Stimulated activated CD4-positive, alpha-beta T cell treated with anti-CD3 and anti-CD28 coated beads, Interleukin-15, amount 100 ng/mL, for 1 hour (primary cell): ENCODE results near the gene SFXN2.
A peak's percentile ranks its signal among the peaks of the same experiment; 100 is the strongest.
"Not testable (repeated sequence)": the region's sequence is repeated elsewhere in the genome, so short reads cannot be mapped to it uniquely, and the experiment has no call there.

Source experiments
- DNase-seq, 2 donors: peaks; one replicate each; pipeline ENCODE4 v3.0.0-alpha.2; 2020; ENCODE audit warnings: low read depth in 1 of 2, low spot score in 1 of 2

SFXN2 gene

DNA sequence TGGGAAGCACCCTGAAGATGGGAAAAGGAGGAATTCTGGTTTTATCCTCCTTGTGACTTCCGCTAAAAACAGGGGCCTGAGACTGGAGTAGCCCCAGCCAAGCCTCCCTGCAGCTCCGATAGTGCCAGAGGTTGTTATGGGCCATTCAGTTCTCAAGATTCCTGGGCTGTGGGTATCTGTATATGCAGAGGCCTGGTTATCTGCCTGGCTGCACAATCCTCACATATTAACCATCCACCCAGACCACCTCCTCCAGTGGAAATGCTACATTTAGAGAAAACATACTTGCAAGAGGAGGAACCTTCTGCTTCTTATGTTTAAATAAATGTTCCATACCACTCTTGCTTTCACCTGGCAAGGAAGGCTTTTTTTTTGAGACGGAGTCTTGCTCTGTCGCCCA is 34.8 kb upstream of the SFXN2 start:
- no peak for DNase-seq

DNA sequence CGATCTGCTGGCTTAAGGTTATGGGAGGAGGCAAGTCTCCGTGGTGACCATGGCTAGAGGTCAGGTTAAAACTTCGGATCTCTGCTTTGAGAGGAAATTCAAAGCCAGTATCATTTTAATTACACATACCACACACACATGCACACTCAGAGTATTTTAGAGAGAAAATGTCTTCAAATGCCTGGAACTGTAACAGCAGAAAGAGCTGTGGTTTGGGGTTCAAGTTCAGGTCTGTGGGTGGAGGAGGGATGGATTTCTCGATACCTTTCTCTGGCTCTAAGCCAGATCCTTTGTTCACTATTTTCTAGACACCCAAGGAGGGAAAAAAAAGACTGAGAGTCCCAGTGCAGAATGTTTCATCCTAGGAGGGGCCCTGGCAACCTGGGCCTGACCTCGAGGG is 32.7 kb upstream of the SFXN2 start:
- DNase-seq: no peak

DNA sequence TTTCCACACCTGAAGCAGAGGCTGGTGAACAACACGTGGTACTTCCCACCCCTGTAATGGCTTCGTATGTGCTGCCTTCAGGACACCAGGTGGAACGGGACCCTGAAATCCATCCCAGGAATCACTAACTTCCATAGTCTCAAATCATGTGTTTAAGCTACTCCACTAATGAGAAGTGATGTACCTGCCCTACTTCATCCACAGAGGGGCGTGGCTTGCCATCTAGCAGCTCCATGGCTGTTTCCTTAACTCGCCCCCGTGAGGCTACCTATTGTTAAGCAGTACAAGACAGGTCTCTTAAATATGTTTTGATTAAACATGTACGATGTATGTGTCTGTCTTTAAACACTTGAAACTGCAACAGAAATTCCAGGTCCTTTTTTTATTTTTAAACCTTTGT is 32.0 kb upstream of the SFXN2 start:
- DNase-seq: no peak

DNA sequence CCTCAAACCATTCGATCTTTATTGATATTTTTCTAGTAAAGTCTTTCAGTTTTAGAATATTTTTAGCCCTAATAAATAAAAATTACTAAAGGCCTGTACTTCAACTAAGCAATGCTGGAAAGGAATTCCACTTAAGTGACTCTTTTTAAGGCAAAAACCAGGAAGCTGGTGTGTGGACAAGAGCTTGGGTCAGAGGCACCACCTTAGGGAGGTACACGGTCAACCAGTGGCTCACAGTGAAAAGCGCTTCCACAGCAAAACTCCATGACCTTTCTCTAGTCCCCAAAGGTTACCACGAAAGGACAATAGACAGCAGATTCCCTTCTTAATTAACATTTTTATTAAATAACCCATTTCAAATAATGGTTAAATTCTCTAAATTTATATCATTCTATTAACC is 31.5 kb upstream of the SFXN2 start:
- no peak for DNase-seq

DNA sequence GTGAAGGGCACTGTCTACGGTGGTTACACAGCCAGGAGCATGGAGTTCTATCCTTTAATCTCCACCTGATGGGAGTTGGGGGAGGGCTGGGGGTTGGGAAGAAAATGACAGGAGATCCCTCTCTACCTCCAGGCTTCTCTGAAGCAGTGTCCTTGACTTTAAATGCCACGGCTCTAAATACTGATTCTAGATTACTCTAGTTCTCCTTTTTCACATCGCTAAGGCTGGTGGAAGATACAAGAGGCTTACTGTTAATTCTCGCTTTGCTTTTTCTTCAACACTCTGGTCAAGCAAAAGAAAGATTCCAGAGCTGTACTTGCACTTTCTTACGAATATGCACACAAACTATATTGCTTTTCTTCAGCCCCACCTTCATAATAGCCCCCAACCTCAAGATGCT is 30.7 kb upstream of the SFXN2 start:
- no peak for DNase-seq

DNA sequence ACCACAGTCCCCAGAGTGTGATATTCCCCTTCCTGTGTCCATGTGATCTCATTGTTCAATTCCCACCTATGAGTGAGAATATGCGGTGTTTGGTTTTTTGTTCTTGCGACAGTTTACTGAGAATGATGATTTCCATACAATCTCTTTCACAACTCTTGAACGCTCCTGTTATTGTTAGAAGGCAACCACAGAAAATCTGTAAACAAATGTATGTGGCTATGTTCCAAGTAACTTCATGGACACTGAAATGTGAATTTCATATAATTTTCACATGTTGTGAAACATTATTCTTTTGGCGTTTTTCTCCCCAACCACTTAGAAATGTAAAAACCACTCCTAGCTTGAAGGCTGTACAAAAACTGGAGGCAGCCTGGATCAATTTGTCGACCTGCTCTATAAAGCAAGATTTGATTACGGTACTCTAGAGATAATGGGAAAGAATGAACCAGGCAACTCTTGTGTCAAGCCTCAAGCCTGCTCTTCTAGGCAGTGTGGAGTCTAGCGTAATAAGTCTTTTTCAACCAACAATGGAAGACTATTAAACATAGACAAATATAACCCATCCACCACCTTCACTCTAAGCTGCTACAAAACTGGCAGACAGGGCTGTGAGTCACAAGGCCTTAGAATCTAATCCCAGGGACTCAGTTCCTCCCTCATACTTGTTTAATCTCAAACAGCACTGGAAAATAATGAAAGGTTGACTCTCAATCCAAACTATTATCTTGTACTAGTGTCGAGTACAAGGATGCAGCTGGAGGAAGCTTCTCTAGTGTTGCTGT is 23.0 kb upstream of the SFXN2 start:
- DNase-seq: no peak

DNA sequence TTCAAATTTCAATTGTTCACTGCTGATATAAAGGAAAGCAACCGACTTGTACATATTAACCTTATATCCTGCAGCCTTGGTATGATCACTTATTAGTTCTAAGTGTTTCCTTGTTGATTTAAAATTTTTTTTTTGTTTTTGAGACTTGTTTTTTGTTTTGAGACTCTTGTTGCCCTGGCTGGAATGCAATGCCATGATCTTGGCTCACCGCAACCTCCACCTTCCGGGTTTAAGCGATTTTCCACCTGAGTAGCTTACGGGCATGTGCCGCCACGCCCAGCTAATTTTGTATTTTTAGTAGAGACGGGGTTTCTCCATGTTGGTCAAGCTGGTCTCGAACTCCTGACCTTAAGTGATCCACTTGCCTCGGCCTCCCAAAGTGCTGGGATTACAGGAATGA is 19.0 kb upstream of the SFXN2 start:
- DNase-seq: not testable (repeated sequence)

DNA sequence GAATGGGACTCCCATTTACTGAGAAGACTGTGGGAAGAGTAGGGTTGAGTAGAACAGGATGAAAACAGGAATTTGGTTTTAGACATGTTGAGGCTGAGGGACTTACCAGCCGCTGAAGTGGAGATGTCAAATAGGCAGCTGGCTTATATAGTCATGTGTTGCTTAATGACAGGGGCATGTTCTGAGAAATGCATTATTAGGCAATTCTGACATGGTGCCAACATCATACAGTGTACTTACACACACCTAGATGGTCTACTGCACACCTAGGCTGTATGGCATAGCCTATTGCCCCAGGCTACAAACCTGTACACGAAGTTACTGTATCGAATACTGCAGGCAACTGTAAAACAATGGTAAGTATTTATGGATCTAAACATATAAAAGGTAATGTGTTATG is 17.7 kb upstream of the SFXN2 start:
- no peak for DNase-seq

DNA sequence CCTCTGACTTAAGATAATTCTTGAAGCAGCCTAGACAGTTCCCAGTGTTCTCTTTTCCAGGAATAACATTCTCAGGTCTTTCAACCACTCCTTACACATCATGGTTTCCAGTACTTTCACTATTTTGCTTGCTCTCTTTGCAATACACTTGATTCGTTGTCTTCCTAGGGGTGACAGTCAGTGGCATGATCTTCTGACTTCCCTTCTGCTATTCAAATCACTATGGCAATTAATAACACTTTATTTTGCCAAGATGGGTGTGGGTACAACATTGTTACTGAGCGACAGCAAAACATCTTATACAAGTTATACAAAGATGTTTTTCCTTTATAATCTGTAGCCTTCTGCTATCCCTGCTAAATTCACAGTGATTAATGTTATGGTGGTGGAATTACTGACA is 15.5 kb upstream of the SFXN2 start:
- DNase-seq: no peak

DNA sequence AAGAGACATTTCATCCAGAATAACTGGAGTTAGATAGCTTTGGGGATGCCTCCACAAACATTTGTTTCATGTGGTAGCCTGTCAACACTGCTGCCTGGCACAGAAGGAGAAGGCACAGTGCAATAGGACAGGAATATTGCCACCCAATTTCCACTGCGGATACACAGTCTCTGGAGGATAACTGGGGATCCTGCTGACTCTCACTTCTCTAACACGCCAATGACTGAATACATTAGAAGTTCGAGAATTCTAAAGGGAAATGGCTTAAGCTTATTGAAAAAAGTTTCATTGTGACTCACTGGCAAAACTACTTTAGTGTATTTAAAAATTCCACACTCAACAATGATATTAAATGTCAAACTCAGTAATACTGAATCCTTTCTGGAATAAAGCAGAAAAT is 13.2 kb upstream of the SFXN2 start:
- DNase-seq: no peak

DNA sequence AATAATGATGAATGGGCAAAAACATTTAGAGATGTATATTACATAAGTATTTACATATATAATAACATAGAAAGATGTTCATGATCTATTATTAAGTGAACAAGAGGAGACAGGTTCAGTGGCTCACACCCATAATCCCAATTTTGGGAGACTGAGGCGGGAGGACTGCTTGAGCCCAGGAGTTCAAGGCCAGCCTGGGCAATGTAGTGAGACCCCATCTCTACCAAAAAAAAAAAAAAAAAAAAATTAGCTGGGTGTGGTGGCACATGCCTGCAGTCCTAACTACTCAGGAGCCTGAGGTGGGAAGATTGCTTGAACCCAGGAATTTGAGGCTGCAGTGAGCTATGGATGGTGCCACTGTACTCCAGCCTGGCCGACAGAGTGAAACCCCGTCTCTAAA is 12.6 kb upstream of the SFXN2 start:
- no peak for DNase-seq

DNA sequence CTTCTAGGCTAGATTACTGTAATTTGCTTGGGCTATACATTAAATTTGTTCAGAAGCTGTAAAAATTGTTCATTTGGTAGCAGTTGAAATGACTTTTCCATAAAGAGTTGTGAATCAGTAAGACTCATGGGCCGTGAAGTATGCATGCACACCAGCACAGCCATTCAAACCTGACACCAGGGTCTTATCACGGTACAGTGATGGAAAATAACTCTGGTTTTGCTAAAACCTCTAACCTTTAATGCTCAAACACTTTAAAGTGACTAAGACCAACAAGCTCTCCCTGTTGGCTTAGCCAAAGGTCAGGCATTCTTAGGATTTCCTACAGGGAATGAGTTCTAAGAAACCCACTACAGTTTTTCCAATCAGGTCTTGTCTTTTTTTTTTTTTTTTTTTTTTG is 11.7 kb upstream of the SFXN2 start:
- DNase-seq: no peak

DNA sequence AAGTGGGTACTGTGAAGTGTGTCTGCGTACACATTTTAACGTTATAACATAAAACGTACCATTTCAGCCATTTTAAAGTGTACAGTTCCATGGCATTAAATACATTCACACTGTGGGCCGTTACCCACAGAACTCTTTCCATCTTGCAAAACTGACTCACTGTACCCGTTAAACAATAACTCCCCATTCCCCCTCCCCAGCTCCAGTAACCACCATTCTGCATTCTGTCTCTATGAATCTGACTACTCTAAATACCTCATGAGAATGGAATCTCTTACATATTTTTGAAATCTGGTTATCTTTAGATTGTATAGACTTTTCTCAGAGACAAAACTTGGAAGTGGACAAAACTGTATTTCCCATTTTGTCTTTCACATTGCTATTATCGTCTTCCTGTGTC is 9.5 kb upstream of the SFXN2 start:
- no peak for DNase-seq

DNA sequence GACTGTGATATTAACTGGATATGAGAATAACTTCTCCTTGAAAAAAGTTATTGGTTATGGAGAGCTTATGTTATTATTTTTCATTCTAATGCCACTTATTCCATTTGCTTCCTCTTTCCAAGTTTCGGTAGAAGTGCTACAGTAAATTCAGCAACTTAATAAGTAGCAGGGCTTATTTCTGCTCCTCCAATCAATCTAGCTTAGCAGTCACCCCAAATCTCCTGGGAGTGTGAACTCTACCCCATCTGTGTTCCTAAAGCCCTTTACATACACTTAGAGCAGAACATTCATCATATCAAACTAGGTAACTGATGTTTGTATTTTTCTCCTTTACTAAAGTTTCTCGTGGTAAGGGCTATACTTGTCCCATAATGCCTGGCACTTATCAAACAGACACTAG is 8.9 kb upstream of the SFXN2 start:
- no peak for DNase-seq

DNA sequence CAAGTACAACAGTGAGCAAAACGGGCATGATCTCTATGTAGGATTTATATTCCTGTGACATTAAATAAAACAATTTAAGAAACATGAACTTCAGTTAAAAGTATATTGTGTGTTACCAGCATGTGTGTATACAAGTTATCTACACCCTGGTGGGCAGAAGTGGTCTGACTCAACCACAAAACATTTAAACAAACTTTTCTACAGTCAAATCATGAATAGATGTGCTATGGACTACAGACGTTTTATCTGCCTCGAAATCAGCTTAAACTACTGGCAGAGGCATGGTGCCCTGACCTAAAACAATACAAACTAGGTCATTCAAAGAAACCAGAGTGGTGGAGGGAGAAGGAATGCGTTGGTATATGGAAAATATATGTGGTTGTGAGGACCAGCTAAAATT is 3.8 kb upstream of the SFXN2 start:
- DNase-seq: no peak

DNA sequence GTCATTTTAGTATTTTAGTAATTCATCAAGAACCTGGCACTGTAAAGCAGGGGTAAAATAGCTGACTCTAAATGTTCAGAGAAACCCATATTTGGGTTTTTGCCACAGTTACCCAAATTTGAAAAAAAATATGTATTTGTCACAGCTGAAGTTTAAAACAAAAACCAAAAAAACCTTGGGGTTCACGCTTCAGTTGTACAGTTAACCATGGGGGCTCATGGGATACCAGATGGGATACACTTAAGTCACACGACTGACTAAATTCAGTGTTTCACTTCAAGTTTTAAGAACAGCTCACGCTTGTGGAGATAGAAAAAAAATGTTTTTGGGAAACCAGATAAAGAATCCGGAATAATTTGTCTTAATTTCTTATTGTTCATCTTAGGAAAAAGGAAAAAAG is 2.3 kb upstream of the SFXN2 start:
- DNase-seq: no peak

DNA sequence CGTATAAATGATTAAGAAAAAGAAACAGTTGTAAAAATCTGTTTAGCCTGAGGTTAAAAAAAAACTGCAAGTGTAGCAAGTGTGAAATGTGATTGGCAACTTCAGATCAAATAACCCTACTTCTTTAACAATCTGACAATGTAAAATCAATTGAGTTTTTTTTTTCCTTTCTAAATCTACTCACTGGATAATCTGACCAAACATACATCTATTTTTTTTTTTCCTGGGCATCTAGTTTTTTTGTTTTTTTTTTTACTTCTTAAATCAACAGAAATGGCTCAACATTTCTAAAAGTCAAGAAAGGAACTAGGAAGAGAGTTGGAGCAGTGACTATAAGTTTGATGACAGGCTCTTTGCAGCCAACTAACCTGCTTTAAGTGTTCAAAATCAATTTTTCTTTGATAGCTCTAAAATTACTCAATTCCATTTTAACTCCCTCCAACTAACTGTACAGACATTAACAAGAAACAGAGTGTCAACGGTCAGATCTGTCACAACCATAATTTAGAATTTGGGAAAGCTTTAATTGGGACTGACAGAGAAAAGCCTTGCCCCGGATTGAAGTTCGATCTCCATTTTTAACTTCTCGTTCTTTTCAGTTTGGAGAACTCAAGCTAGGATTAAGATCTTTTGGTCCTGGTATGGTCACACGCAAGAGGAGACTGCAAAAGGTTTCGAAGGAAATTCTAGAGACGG is 1.4 kb upstream of the SFXN2 start:
- no peak for DNase-seq

DNA sequence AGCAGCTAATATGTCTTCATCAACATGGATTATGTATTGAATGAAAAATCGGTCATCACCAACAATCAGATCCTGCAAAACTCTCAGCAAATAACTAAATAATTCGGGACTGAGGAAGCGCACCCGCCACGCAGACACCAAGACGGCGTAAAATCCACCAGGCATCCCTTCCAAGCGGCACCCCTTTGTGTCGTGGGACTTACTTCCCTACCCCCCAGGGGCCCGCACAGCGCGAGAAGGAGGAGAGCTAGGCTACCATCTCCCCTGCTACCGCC is 960 bp upstream of the SFXN2 start:
- peak in 1 of 2 donors; percentile 45 for DNase-seq

DNA sequence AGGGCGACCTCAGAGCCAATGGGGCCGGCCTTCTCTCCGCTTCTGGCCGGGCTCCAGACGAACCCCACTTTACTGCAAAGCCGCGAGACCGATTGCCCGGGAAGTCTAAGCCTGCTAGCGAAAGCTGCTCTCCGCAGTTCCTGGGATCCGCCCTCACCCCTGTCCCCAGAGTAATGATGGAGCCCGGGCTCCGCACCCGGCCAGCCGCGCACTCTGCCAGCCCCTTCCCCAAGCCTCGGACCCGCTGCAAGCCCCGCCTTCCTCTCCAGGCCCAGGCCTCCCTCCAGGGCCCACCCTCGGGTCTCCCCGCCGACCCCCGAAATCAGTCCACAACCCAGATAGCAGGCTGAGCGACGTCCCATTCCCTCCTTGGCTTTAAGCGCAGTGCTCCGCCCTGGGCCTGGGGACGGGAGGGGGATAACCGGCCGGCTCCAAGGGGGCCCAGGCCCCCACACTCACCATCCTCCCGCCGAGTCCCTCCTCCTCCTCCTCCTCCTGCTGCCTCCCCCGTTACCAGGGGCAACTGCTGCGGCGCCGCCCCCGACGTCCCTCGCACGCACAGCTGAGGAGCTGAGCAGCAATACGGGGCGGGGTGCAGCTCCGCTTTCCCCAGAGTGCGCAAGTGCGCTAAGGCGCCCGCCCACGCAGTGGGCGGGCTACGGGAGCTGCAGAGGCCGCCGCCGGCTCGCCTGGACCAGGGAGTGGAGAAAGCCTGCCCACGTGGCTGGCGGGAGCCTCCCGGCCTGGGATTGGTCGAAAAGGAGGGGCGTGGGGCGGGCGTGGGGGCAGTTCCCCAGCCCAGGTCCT is 419 bp upstream of the SFXN2 start, which contains the start of gene ARL3:
Gene ARL3 (minus strand): TSS at position 584 of the 807 bp plus-strand sequence. CDS start 122 bp downstream, at position 462.
- peak; percentile 85 to 92 for DNase-seq

DNA sequence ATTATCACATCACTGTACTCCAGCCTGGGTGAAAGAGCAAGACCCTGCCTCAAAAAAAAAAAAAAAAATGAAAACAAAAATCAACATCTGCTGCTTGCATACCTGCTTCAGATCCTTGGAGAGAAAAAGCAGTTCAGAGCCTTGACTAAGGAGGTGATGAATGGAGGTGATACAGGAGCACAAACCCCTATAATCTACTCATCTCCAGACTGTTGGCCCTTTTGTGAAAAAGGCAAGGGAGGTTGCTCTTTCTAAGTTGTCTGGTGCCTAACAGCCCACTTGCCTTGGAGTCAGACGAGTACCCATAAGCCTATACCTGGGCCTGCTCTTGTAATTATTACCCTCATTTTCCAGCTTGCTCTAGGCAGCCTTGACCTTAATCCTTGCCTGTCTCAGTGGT is 1.4 kb downstream of the SFXN2 start:
- DNase-seq: no peak

DNA sequence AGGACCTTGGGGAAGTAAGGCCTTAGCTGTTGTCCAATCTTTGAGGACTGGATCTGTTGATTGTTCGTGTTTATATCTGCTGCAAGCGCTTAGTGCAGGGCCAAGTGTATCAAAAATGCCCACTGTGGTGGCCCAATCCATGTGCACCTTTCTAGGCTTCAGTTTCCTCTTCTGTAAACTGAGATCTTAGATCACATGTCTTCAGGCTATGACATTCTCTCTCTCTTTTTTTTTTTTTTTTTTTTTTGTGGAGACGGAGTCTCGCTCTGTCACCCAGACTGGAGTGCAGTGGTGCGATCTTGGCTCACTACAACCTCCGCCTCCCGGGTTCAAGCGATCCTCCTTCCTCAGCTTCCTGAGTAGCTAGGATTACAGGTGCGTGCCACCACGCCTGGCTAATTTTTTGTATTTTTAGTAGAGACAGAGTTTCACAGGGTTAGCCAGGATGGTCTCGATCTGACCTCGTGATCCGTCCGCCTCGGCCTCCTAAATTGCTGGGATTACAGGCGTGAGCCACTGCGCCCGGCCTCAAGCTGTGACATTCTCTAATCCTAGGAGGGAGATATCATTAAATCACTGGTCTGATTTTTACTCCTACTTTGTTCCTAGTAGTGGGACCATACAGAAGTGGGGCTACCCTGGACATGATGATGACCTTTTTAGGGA is 2.6 kb downstream of the SFXN2 start:
- not testable (repeated sequence) for DNase-seq

DNA sequence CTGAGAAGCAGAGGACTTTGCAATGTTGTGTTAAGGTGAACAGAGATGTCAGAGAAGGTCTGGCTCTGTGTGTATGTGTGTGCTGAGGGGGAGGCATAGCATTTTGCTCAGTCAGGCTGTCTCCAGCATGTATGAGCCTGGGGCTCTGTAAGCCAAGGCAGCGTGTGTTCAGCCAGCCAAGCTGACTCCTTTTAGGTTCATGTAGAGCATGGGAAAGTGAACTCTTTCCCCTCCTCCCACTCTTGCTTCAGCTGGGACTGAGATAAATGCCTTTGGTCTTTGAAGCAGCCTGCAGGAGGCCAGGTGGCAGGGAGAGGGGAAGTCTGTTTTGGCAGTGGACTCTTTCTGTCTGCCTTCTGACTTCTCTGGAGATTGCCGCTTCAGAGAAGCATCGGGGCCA is 3.8 kb downstream of the SFXN2 start:
- DNase-seq: no peak
